Tibial nerve (tissue), 4 donors: Measurements from ENCODE around the gene SLC2A8. TPM values are rescaled to one million over a fixed set of nuclear protein-coding genes. Genes with fewer than 3 reads are reported as not detected.

Experiments
- DNase-seq, 2 donors: peaks; one replicate each; pipeline ENCODE4 v3.0.0-alpha.2; 2019; ENCODE audit warnings: low spot score in 2 of 2
- H3K27ac ChIP-seq, 4 donors: fragments of 200-600 bp; sonication (generic) in 3 of 4; one replicate each; pipeline ENCODE4 v1.5.1; 2017 to 2019; ENCODE audit warnings: mild to moderate bottlenecking in 1 of 4
- H3K27me3 ChIP-seq, 2 donors: fragments of 200-600 bp; sonication (generic) in 1 of 2; one replicate each; pipeline versions ENCODE4 v1.5.1 to v1.6.0; 2017 to 2019
- H3K36me3 ChIP-seq, 3 donors: fragments of 200-600 bp; sonication (generic); one replicate each; pipeline ENCODE4 v1.5.1; 2018 to 2019
- H3K4me1 ChIP-seq, 4 donors: fragments of 200-600 bp; sonication (generic) in 3 of 4; one replicate each; pipeline ENCODE4 v1.5.1; 2017 to 2019
- H3K4me3 ChIP-seq, 4 donors: fragments of 200-600 bp; sonication (generic) in 3 of 4; one replicate each; pipeline ENCODE4 v1.5.1; 2017 to 2019; ENCODE audit warnings: mild to moderate bottlenecking in 1 of 4, moderate library complexity in 1 of 4
- H3K9me3 ChIP-seq, 4 donors: fragments of 200-600 bp; sonication (generic) in 3 of 4; one replicate each; pipeline ENCODE4 v1.5.1; 2017 to 2019
- EP300 ChIP-seq, 2 donors: sonication (generic); formaldehyde crosslinking; IDR thresholded peaks; one replicate each; pipeline ENCODE4 v1.6.1; 2017; ENCODE audit warnings: antibody characterized with exemption in 2 of 2, mild to moderate bottlenecking in 1 of 2
- POLR2A ChIP-seq, 2 donors: fragments of 450-650 bp; IDR thresholded peaks; one replicate each; pipeline ENCODE4 v1.6.1; 2017; ENCODE audit warnings: antibody characterized with exemption in 2 of 2, mild to moderate bottlenecking in 2 of 2, moderate library complexity in 2 of 2
- WGBS, 2 donors: methylation state at CpG; one replicate each; pipeline ENCODE4 v1.1.5; 2018; 5-methylcytosine and 5-hydroxymethylcytosine counted together
- total RNA-seq, 4 donors: library from RNA; depleted of rRNA; stranded (reverse); fragments of >200 nt; gene quantifications; one replicate each; pipeline ENCODE4 v1.1.0, GENCODE V29; 2016
- TF ChIP-seq, protein P1 (sequence below), 5 experiments: fragments of 200-600 bp in 3 of 5; fragments of 450-650 bp in 2 of 5; sonication (generic) in 3 of 5; IDR thresholded peaks; one replicate each; pipeline ENCODE4 v1.5.1; 2016 to 2019; ENCODE audit warnings: antibody characterized with exemption in 5 of 5, mild to moderate bottlenecking in 3 of 5, moderate library complexity in 2 of 5

Gene SLC2A8
- total RNA-seq, 4 donors from 2014 or later = 30.4 to 46.2 (median 31.7) TPM

DNA sequence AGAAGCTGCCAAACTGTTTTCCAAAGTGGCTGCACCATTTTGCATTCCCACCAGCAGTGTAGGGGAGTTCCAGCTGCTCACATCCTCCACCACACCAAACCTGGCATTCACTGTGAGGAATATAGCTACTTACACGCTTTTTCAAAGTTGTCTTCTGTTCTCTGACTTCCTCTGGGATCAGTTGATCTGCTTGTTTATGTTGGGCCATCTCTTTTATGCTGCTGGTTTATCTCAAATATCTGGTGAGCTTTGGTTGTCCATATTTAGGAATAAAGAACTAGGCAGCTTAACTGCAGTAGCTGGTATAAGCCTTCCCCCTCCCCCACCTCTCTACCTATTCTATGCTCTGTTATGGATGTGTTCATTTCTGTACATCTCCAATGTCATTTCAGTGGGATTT is 18.7 kb downstream of the SLC2A8 start:
- Histone ChIP-seq H3K36me3 (peaks cover 0 to 3% (median 0%) of the 10 kb centered on the region in 3 donors), H3K27ac (no peak overlapping the region), H3K27me3 (no peaks in the 10 kb centered on the region), H3K4me3 (no peak overlapping the region), H3K9me3 (no peaks in the 10 kb centered on the region), H3K4me1 (peaks cover 0 to 15% (median 0%) of the 10 kb centered on the region in 4 donors)
- TF ChIP-seq, protein P1, sequence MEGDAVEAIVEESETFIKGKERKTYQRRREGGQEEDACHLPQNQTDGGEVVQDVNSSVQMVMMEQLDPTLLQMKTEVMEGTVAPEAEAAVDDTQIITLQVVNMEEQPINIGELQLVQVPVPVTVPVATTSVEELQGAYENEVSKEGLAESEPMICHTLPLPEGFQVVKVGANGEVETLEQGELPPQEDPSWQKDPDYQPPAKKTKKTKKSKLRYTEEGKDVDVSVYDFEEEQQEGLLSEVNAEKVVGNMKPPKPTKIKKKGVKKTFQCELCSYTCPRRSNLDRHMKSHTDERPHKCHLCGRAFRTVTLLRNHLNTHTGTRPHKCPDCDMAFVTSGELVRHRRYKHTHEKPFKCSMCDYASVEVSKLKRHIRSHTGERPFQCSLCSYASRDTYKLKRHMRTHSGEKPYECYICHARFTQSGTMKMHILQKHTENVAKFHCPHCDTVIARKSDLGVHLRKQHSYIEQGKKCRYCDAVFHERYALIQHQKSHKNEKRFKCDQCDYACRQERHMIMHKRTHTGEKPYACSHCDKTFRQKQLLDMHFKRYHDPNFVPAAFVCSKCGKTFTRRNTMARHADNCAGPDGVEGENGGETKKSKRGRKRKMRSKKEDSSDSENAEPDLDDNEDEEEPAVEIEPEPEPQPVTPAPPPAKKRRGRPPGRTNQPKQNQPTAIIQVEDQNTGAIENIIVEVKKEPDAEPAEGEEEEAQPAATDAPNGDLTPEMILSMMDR (IDR thresholded peaks at IDR 0.05) = no peak
- TF ChIP-seq POLR2A (IDR thresholded peaks at IDR 0.05) = no peak
- no peak for TF ChIP-seq EP300 (IDR thresholded peaks at IDR 0.05)
- WGBS, 2 donors = 78 to 90% methylated on average over 1 of the region's 1 CpG
- no peak for DNase-seq

DNA sequence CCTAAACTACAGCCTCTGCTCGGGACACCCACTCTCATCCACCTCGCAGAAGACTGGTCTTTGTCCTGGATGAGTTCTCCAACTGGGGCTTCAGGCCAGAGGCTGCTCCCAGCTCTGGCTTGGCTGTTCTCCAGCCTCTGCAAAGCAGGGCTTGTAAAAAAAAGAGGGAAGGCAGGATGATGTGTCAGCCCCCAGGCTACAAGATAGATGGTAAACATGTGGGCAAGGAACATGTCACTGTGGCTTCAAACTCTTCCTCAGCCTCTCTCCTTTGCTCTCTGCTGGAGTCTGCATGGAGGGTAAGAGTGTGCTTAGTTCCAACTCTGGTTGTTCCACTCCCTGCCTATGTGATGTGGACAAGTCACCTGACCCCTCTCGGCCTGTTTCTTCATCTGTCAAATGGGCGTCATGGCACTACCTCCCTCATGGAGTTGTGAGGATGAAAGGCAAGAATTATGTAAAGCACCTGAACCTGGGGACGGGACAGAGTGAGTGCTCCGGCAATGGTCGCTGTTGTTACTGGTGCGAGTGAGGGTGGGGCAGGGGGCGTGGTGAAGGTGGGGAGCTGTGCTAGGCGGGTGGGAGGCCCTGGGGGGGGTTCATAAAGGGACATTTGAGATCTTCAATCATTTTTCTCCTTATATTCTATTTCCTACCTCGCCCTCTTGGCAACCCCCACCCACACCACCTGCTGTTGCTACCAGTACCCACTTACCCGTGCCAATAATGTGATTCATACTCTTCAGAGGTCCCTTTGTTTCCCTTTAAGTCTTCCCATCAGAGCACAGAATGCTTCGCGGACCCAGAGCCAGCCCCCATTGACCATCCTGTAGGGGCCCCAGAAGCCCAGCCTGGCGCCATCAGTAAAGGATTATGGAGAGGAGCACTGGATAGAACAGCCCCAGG is 20.4 kb downstream of the SLC2A8 start:
- no peak for DNase-seq
- Histone ChIP-seq H3K4me3 (no peak overlapping the region), H3K27ac (no peak overlapping the region), H3K36me3 (peaks cover 0 to 3% (median 0%) of the 10 kb centered on the region in 3 donors), H3K27me3 (no peaks in the 10 kb centered on the region), H3K4me1 (peaks cover 0 to 28% (median 3%) of the 10 kb centered on the region in 4 donors), H3K9me3 (no peaks in the 10 kb centered on the region)
- TF ChIP-seq POLR2A (IDR thresholded peaks at IDR 0.05) = no peak
- TF ChIP-seq EP300 (IDR thresholded peaks at IDR 0.05) = no peak
- TF ChIP-seq, protein P1 (IDR thresholded peaks at IDR 0.05) = no peak
- WGBS, 2 donors = 61 to 69% methylated on average over 15 of the region's 15 CpGs

DNA sequence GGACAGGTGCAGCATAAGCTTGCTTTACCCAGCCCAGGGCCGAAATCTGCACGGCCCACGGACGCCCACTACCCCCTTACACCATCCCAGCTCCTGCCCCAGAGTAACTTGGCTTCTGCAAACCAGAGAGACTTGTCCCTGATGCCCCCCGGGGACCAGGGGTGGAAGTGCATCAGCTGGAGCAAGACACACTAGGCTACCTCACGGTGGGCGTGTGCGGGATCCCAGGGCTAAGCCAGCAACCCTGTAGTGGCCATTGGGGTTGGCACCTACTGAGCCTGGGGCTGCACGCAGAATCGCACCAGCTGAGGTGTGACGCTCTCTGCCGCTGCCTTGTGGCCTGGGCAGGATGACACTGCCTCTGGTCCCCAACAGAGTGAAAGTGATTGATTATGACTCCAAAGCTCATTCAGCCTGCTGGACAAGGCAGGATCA is 21.1 kb downstream of the SLC2A8 start:
- TF ChIP-seq POLR2A (IDR thresholded peaks at IDR 0.05) = no peak
- TF ChIP-seq, protein P1 (IDR thresholded peaks at IDR 0.05) = no peak
- TF ChIP-seq EP300 (IDR thresholded peaks at IDR 0.05) = no peak
- Histone ChIP-seq H3K4me1 (peaks cover 0 to 35% (median 10%) of the 10 kb centered on the region in 4 donors), H3K27ac (no peak overlapping the region), H3K9me3 (no peaks in the 10 kb centered on the region), H3K4me3 (no peak overlapping the region), H3K36me3 (peaks cover 0 to 3% (median 0%) of the 10 kb centered on the region in 3 donors), H3K27me3 (no peaks in the 10 kb centered on the region)
- 52 to 55% methylated on average over 10 of the region's 12 CpGs for WGBS, 2 donors
- no peak for DNase-seq

DNA sequence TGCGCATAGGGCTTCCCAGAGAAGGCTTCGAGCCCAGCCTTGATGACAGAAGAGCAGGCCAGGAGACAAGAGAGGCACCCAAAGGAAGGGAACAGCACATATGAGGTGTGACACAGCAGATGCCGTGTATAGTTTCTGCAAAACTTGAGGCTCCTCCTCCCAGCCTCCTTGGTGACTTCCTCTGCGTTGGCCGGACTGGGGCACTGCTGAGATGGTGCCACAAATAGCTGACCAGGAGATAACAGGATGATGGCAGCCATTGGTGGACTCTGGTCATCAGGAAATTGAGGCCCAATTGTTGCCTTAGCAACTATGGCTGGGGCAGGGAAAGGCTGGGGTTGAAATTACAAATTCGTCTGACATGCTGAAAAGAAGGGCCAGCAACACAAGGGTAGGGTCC is 22.4 kb downstream of the SLC2A8 start:
- Histone ChIP-seq H3K36me3 (peaks cover 0 to 3% (median 0%) of the 10 kb centered on the region in 3 donors), H3K27ac (no peak overlapping the region), H3K4me1 (peaks cover 0 to 39% (median 15%) of the 10 kb centered on the region in 4 donors), H3K27me3 (no peaks in the 10 kb centered on the region), H3K4me3 (no peak overlapping the region), H3K9me3 (no peaks in the 10 kb centered on the region)
- TF ChIP-seq EP300 (IDR thresholded peaks at IDR 0.05) (no peak), POLR2A (IDR thresholded peaks at IDR 0.05) (no peak)
- TF ChIP-seq, protein P1 (IDR thresholded peaks at IDR 0.05) = no peak
- WGBS, 2 donors = 73 to 78% methylated on average over 6 of the region's 6 CpGs
- DNase-seq = no peak

DNA sequence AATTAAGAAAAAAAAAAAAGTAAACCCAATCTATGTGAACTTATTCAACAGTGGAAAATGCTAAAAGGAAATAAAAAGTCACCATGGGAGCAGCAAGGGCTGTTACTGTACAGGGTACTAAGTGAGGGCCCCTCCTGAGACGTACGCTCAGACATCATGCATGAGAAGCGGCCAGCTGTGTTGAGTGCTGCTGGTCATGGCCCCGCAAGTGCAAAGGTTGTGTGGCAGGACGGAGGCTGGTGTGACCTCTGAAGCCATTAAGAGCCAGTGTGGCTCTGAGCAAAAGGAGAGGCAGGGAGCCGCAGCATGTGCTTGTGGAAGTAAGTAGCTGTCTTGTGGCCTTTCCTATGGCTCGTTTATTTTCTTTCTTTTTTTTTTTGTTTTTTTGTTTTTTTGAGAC is 24.1 kb downstream of the SLC2A8 start:
- DNase-seq = no peak
- WGBS, 2 donors = 83 to 85% methylated on average over 7 of the region's 7 CpGs
- no peaks in the 10 kb centered on the region for H3K27me3 ChIP-seq
- H3K4me3 ChIP-seq = no peak overlapping the region
- no peaks in the 10 kb centered on the region for H3K9me3 ChIP-seq
- no peak overlapping the region for H3K27ac ChIP-seq
- TF ChIP-seq, protein P1 (IDR thresholded peaks at IDR 0.05) = no peak
- TF ChIP-seq POLR2A (IDR thresholded peaks at IDR 0.05) (no peak), EP300 (IDR thresholded peaks at IDR 0.05) (no peak)
- H3K4me1 ChIP-seq = peaks cover 0 to 53% (median 23%) of the 10 kb centered on the region in 4 donors
- peaks cover 0 to 3% (median 0%) of the 10 kb centered on the region in 3 donors for H3K36me3 ChIP-seq
